NCI-H2029 (cell line): ENCODE results near the gene MT1F.
"Not testable (repeated sequence)": the region's sequence is repeated elsewhere in the genome, so short reads cannot be mapped to it uniquely, and the experiment has no call there.

Experiments
- DNase-seq: peaks from one replicate; lab custom pipeline; 2025; lab: John Stamatoyannopoulos, UW

Gene MT1F

DNA sequence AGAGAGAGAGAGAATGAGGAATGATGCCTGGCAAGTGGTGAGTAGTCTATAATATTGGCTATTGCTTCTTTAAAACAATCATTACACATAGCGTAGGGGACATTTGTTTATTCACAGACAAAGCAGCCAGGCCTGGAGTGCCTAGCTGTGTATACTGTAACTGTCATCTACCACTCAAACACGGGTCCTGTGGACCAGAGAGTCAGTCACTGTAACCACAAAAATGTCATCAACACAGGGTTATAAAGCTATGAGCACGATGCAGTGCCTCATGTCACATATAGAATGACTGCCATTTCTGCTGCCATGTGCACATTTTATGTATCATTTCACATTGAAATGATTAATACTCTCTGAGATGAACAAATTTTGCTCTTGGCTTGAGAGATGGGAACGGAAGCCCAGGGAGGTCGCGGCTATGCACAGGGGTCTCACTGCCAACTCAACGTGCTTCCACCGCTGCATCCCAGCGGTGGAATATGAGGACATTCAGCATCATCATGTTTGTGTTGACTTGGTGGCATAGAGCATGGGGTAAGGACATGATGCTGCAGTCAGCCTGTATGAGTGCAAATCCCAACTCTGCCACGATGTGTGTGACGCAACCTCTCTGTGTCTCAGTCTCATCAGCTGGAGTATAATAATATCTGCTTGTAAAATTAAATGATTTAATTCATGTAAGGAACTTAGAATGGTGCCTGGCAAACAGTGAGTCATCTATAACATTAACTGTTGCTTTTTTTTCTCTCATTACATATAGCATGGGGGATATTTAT, 15.2 kb downstream of the MT1F start:
- peak; percentile 49 for DNase-seq

DNA sequence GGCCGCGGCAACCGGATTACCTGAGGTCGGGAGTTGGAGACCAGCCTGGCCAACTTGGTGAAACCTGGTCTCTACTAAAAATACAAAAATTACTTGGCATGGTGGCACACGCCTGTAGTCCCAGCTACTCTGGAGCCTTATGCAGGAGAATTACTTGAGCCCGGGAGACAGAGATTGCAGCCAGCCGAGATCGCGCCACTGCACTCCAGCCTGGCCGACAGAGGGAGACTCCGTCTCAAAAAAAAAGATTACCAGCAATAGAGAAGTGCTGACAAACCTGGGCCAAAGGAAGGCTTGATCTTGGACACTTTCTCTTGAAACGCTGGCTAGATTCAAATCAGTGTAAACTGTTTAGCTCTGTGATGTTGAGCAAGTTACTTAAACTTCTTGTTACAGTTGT, 16.2 kb downstream of the MT1F start:
- DNase-seq: no peak

DNA sequence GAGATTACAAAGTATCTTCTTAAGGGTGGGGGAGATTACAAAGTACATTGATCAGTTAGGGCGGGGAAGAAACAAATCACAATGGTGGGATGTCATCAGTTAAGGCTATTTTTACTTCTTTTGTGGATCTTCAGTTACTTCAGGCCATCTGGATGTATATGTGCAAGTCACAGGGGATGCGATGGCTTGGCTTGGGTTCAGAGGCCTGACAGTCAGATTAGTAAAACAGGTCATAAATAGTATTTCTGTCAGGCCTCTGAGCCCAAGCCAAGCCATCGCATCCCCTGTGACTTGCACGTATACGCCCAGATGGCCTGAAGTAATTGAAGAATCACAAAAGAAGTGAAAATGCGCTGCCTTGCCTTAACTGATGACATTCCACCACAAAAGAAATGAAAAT, 16.8 kb downstream of the MT1F start:
- DNase-seq: not testable (repeated sequence)

GRCh38 chr16:56675685-56676210, 18.0 kb downstream of the MT1F start:
- no peak for DNase-seq

GRCh38 chr16:56677474-56677873, 19.7 kb downstream of the MT1F start:
- DNase-seq: no peak

GRCh38 chr16:56679078-56679730, 21.4 kb downstream of the MT1F start:
- no peak for DNase-seq

DNA sequence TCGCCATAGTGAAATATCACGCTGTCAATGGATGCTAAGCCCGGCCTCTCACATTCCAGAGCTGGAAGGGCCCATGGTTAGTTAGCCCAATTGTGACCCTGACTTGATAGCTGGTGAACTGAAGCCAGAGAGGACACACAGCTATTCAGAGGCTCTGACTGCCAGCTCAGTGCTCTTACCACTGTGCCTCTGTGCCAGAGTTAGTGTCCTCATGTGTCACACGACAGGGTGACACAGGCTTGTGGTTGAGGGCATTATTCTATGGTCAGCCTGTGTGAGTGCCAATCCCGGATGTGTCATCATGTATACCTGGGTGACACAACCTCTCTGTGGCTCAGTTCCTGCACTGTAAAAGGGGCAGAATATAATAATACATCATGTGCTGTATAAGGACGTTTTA, 22.1 kb downstream of the MT1F start:
- no peak for DNase-seq

- peak; percentile 68 for DNase-seq
Measured at GRCh38 chr16:56681939-56682702, 24.4 kb downstream of the MT1F start, which contains the start of gene MT1X. Gene MT1X, plus strand, starts transcription at chr16:56682470. Its CDS starts 71 bp downstream, at chr16:56682541.

DNA sequence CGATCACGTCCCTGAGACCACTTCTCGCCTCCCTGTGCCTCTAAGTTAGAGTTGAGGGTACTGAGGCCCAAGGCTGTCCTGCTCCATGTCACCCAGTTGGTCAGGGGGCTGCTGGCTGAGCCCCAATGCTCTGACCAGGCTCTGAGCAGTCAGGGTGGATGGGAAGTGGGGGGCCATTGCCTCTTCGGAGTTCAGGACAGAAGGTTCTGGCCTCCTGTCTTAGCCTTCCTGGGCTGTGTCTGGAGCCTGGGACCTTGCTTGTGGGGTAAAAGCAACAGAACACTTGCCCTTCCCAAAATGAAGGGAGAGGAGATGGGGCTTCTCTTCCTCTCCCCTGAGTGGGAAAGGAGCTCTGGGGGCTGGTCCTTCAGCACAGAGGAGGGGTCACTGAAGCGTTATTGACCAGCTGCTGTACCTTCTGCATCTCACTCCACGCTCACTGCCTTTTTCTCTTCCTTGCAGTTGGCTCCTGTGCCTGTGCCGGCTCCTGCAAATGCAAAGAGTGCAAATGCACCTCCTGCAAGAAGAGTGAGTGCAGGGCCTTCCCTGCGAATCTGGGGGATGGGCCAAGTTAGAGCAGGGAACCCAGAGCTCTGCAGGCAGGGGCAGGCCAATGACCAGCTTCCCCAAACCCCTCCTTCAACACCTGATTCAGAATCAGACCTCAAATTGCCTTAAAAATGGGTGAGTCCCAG, 25.1 kb downstream of the MT1F start:
- DNase-seq: no peak

GRCh38 chr16:56683424-56684172, 25.8 kb downstream of the MT1F start:
- DNase-seq: no peak

- DNase-seq: no peak
Measured at GRCh38 chr16:56684256-56684925, 26.6 kb downstream of the MT1F start.

- no peak for DNase-seq
Measured at GRCh38 chr16:56684926-56685590, 27.3 kb downstream of the MT1F start.

DNA sequence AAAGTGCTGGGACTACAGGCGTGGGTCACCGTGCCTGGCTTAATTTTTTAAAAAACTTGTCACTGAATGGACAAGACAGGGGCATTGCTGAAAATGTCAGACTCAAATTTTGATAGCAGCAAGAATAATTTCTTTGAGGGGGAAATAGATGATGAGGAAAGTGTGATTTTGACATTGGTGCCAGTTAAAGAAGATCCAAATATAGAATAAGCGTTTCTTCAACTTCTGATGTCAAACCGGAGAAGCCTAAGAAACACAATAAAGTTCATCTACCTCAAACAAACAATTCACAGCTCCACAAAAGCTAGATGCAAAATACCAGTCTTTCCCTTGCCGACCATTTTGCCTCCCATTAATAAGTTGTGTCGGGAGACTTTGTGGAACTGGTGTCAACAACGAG, 29.0 kb downstream of the MT1F start:
- no peak for DNase-seq

DNA sequence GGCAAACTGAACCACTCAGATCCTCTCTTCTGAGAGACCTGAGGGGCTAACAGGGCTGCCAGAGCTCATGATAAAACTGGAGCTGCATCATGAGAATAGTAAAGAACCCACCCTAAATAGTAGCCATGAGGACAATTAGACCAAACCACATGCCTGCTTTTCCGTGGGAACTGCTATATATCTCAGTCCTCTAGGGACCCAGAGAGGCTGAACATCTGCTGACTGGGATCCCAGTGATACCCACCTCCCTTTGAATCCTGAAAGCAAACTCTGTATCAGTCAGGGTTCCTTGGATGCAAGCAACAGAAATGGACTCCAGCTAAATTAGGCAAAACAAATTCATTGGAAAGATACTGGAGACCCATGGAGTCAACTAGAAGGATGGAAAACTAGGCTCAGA, 31.0 kb downstream of the MT1F start:
- no peak for DNase-seq

DNA sequence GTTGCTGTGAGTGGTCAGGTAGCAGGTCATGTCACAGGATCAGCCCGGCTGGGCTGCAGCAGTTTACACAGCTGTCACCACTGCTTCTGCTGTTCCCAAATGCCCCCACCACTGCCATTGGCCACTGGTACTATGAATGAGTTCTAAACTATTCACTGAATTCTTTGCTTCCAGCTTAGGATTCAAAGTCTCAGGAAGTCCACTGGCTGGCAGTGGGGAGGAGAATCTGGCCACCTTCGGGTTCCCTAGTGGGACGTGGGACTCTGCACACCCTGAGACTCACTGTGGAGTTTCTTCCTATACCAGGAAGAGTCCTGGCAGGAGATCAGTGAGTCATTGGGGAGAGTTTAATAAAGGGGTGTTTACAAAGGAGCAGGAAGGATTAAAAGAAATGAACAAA, 31.4 kb downstream of the MT1F start:
- DNase-seq: no peak

GRCh38 chr16:56690420-56691122, 32.8 kb downstream of the MT1F start:
- no peak for DNase-seq

GRCh38 chr16:56691885-56692284, 34.1 kb downstream of the MT1F start:
- no peak for DNase-seq

GRCh38 chr16:56695246-56695645, 37.5 kb downstream of the MT1F start:
- DNase-seq: no peak

DNA sequence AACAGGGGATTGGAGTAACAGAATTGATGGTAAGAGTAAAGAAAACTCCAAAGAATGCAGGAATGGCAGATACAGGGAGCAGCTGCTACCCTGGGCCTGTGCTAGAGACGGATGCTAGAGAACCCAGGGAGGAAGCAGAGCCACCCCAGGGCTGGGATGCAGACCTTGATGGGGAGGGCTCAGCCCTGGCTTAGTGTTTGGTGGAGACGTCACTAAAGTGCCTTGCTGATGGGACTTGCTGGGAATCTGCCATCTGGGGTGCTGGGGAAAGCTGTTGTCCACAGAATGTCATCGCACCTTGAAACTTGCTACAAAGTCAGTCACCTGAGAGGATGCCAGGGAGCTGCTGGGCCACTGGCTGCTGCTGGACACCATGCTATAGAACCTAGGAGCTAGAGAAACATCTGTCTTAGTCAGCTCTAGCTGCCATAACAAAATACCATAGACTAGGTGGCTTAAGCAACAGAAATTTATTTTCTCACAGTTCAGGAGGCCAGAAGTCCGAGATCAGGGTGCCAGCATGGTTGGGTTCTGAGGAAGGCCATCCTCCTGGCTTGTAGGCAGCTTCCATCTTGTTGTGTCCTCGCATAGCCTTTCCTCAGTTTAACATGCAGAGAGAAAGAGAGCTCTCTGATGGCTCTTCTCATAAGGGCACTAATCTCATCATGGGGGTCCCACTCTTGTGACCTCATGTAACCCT, 39.8 kb downstream of the MT1F start:
- no peak for DNase-seq
